RWPE2 (cell line): Measurements from ENCODE around the gene GIT2.
A peak's percentile ranks its signal among the peaks of the same experiment; 100 is the strongest.

Experiments used
- ATAC-seq: fragments of 200-7000 bp; cut with Tn5 transposase; 3 replicates; pipeline ENCODE4 v1.9.1; 2021; ENCODE audit warnings: low read depth
- DNase-seq: peaks from one replicate; pipeline ENCODE4 v3.0.0-alpha.2; 2020; ENCODE audit warnings: low spot score
- H3K27ac ChIP-seq: fragments of 450-650 bp; 2 replicates; pipeline ENCODE4 v1.5.1; 2017; ENCODE audit warnings: mild to moderate bottlenecking; ENCODE audit not compliant: poor library complexity, severe bottlenecking
- H3K27me3 ChIP-seq: fragments of 250-450 bp; sonication (Bioruptor Pico); 2 replicates; pipeline ENCODE4 v1.5.1; 2021; ENCODE audit warnings: mild to moderate bottlenecking, moderate library complexity; ENCODE audit not compliant: insufficient read depth, poor library complexity, severe bottlenecking
- H3K36me3 ChIP-seq: fragments of 250-450 bp; sonication (Bioruptor Pico); 2 replicates; pipeline ENCODE4 v1.5.1; 2020; ENCODE audit warnings: low read depth, mild to moderate bottlenecking, moderate library complexity
- H3K4me1 ChIP-seq: fragments of 250-450 bp; sonication (Bioruptor Pico); 2 replicates; pipeline ENCODE4 v1.5.1; 2021; ENCODE audit warnings: mild to moderate bottlenecking, moderate library complexity; ENCODE audit not compliant: insufficient read depth, poor library complexity, severe bottlenecking
- H3K4me3 ChIP-seq: fragments of 250-450 bp; sonication (Bioruptor Pico); 2 replicates; pipeline ENCODE4 v1.5.1; 2021; ENCODE audit warnings: mild to moderate bottlenecking, moderate library complexity; ENCODE audit not compliant: severe bottlenecking
- H3K9me3 ChIP-seq: fragments of 250-450 bp; sonication (Bioruptor Pico); 2 replicates; pipeline ENCODE4 v1.5.1; 2021; ENCODE audit warnings: mild to moderate bottlenecking, moderate library complexity; ENCODE audit not compliant: severe bottlenecking
- CTCF ChIP-seq: fragments of 450-650 bp; IDR thresholded peaks from one replicate; pipeline ENCODE4 v1.5.1; 2017; ENCODE audit warnings: mild to moderate bottlenecking, moderate library complexity; ENCODE audit not compliant: poor library complexity, severe bottlenecking

GIT2 gene

DNA sequence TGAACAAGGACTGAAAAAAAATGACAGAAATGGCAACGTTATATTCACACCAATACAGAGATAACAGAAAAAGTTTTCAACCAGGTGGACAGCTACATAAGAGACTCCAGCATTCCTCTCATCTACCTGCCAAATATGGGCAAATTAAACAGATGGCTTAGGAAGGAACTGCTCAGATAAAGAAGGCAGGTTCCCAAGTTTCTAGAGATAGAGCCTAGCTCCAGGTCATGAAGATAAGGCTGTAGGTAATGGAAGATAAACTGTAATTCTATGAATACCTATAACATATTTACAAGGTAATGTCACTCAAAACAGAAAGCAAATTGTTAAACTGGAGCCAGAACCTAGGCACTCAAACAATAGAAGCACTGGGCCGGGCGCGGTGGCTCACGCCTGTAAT, 42.5 kb downstream of the GIT2 start:
- no peak for ATAC-seq
- no peaks in the 10 kb centered on the region for H3K27me3 ChIP-seq
- no peak overlapping the region for H3K4me3 ChIP-seq
- no peak for DNase-seq
- peaks cover 54% of the 10 kb centered on the region for H3K36me3 ChIP-seq
- no peak for TF ChIP-seq CTCF
- H3K27ac ChIP-seq, result no peak overlapping the region
- H3K4me1 ChIP-seq, result peaks cover 6% of the 10 kb centered on the region
- no peaks in the 10 kb centered on the region for H3K9me3 ChIP-seq

DNA sequence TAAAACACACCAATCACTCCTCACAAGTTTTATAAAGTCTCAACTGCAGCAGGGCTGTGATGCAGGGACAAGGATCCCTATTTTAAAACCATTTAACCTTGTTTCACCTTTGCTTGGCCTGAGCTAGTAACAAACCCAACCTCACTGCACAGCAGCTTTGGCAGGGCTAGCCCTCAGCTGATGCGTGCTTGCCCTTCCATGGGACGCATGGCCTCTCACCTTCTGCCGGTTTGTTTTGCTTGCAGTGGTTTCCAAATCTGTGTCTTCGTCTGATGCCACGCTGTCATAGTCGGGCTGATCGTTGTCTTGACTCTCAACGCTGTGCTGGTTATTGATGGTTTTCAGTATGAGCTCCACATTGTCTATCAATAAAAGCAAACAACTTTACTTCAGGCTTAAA, 43.3 kb downstream of the GIT2 start:
- TF ChIP-seq CTCF, result no peak
- no peaks in the 10 kb centered on the region for H3K9me3 ChIP-seq
- H3K4me1 ChIP-seq, result peaks cover 6% of the 10 kb centered on the region
- H3K4me3 ChIP-seq, result no peak overlapping the region
- H3K27ac ChIP-seq, result peak overlapping the region; percentile 62
- no peaks in the 10 kb centered on the region for H3K27me3 ChIP-seq
- DNase-seq (no peak), ATAC-seq (no peak)
- peaks cover 56% of the 10 kb centered on the region for H3K36me3 ChIP-seq

DNA sequence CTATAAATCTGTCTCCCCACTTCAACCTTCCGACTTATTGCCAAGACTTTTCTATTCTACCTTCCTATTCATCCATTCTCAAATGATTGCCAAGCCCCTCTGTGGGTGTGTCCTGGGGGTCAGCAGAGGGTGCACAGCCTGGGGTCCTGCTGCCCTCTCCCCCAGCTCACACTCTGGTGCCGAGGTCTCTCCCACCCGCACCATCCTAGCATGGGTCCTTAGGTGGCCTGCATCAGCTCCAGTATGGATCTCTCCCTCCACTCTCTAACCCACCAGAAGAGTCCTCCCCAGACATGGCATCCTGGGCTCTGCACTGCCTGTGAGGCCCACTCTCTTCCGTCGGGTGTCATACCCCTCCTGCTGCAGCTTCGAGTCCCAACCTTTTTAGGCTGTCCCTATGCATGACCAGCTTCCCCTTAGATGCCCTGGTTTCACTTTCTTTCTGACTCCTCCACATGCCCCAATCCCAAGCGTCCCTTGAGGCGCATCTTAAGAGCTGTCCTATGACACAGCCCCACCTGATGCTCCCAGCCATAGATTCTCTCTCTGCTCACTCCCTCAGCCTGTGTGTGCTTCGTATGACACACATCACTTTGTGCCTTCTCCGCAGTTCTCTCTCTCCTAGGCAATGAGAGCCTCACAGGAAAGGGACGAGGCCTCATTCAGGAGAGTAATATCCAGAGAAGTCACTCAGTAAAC, 43.9 kb downstream of the GIT2 start:
- H3K4me3 ChIP-seq, result no peak overlapping the region
- H3K4me1 ChIP-seq, result peaks cover 6% of the 10 kb centered on the region
- no peak for DNase-seq
- peak overlapping the region; percentile 62 for H3K27ac ChIP-seq
- peak; percentile 5; the same call in 1 of the 3 replicates for ATAC-seq
- H3K27me3 ChIP-seq, result no peaks in the 10 kb centered on the region
- H3K36me3 ChIP-seq, result peaks cover 56% of the 10 kb centered on the region
- no peaks in the 10 kb centered on the region for H3K9me3 ChIP-seq
- no peak for TF ChIP-seq CTCF

DNA sequence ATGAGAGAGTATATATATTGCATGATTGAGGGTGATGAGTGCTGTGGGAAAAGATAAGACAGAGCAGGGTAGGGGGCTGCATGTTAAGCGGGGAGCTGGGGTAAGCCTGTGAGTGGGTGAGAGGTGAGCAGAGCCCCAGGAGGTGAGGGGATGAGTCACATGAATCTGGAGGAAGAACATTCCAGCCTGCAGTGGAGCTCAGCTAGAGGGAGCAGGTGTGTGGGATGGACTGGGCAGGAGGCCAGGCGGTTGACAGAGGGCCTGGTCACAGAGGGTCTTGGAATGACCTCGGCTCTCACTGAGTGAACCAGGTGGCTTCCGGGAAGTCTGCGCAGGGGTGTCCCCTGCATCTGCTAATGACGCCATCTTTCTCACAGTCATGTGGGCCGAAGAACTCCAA, 44.4 kb downstream of the GIT2 start:
- Histone ChIP-seq H3K36me3 (peaks cover 56% of the 10 kb centered on the region), H3K4me3 (no peak overlapping the region), H3K27ac (peak overlapping the region; percentile 62), H3K27me3 (no peaks in the 10 kb centered on the region), H3K4me1 (peaks cover 6% of the 10 kb centered on the region), H3K9me3 (no peaks in the 10 kb centered on the region)
- peak; percentile 95 for ATAC-seq
- TF ChIP-seq CTCF, result no peak
- DNase-seq, result peak; percentile 72

DNA sequence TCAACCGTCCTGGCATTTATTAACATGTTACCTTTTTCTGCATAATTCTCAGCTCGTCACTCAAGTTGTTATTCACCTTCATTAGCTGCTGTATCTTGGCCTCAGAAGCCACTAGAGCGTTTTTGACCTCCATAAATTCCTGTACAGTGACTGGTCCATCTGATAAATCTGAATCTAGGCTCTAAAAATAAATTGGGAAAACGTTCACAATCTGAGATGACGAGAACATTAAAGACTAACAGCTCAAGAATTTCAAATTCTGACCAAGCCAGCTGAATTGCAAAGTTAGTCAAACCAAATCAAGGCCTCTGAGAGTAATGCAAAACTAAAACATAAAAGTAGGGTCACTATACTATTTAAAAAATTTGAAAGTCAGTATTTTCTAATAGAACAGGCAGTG, 45.0 kb downstream of the GIT2 start:
- Histone ChIP-seq H3K4me1 (peaks cover 6% of the 10 kb centered on the region), H3K9me3 (no peaks in the 10 kb centered on the region), H3K27me3 (no peaks in the 10 kb centered on the region), H3K27ac (peak overlapping the region; percentile 62), H3K36me3 (peaks cover 60% of the 10 kb centered on the region), H3K4me3 (no peak overlapping the region)
- DNase-seq (no peak), ATAC-seq (peak; percentile 59; the same call in 2 of the 3 replicates)
- no peak for TF ChIP-seq CTCF
